Measurements from ENCODE around the gene KIRREL1.
A peak's percentile ranks its signal among the peaks of the same experiment; 100 is the strongest.

KIRREL1 gene

DNA sequence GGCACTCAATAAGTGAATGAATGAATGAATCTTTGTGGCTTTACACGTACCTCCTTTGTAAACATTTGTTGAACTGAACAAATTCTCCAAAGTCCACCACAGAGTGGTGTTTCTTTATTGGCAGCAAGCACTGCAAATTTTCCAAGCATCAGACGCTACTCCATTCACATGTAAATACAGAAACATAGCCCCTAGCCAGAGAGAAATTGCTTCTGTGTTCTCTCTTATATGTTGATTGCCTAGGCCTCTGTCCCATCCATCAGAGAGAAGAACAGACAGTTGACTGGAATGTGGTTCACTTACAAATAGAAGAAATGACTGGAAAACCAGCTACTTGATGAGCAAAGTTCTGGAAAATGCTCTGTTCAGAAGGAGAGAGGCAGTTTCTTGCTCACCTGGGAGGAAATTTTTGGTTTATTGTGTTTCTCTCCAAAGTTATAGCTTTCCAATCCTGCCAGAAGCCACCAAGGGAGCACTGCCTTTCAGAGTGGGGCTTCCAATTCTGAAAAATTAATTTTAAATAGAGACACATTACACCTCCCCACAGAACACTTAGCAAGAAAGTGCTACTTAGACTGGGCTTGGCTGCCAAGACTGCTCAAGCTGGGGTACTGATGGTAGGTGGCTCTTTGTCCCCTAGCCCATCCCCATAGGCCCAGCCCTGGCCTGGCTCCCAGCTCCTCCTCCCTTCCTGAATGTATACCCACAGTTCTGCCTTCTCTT is 18.1 kb upstream of the KIRREL1 start:
- no peak for DNase-seq (ENCODE audit: low read depth in 2 of 2)

DNA sequence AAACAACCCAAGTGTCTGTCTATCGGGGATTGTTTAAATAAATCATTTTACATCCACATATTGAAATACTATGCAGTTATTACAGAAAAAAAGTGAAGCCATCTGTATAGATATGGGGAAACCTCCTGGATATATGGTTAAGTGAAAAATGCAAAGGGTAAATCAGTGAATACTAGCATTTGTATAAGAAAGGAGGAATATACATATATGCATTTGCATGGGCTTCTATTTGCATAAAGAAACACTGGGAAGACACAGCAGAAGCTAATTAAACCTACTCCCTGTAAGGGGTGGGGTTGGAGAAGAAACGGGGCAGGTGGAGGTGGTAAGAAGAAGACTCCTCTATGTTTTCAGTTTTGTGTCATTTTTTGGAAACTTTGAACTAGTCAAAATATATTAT is 16.6 kb upstream of the KIRREL1 start:
- DNase-seq (ENCODE audit: low read depth in 2 of 2): no peak

DNA sequence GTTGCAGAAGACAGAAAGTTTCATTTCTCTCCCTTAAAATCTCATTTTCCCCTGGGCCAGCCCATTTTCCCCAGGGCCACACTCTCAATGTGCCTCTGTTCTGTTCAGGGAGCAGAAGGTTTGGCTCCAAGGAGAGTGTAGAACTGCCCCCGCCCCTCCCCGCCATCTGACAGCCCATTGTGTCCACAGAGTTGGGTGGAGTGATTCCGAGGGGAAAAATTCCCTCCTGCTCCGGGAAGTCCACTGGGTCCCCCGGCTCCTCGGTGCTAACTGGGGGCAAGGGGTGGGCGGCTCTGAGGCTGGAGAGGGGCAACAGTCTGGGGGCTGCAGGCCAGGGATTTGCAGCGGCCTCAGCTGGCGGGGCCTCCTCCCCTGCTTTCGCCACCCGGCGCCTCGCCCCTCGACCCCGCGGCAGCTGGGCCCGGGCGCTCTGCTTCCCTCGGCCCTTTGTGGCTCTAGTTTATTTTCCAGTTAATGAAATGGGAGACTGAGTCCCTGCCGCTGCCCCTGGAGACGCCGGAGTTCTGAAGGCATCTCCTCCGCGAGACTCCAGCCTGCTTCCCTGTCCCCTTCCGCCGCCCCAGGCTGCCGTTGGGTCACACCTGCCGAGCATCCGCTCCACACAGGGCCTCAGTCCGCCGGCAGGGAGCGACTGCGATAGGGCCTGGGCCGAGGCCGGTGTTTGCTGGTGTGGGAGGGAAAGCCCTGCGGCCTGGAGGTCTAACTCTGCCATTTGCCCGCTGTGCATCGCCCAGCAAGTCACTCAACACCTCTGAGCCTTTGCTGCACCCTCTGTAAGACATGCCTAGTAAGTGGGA is 14.7 kb upstream of the KIRREL1 start:
- no peak for DNase-seq (ENCODE audit: low read depth in 2 of 2)

- DNase-seq (ENCODE audit: low read depth in 2 of 2): no peak
Observed at GRCh38 chr1:157982136-157982535, 11.3 kb upstream of the KIRREL1 start.

- no peak for DNase-seq (ENCODE audit: low read depth in 2 of 2)
Observed at GRCh38 chr1:157983787-157984186, 9.7 kb upstream of the KIRREL1 start.

DNA sequence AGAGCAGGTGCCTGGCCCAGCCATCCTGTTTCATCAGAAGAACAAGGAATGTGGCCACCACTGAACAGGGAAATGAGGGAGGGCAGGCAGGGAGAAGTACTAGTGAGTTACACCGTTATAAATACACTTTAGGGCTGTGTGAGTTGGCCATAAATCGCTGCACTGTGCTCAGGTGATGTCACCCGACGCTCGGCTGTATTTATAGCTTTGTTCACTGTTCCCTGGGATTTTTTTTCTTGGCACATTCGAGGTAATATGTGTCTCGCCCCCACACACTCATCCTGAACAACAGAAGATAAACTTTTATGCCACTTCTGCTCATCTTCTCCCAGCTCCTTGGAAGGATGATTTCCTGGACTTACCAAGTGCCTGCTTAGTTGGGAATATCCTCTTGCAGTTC is 9.0 kb upstream of the KIRREL1 start:
- no peak for DNase-seq (ENCODE audit: low read depth in 2 of 2)

GRCh38 chr1:157985473-157985872 is 8.0 kb upstream of the KIRREL1 start:
- no peak for DNase-seq (ENCODE audit: low read depth in 2 of 2)

GRCh38 chr1:157988002-157988401 is 5.4 kb upstream of the KIRREL1 start:
- DNase-seq (ENCODE audit: low read depth in 2 of 2): no peak

- DNase-seq (ENCODE audit: low read depth in 2 of 2): peak in 1 of 2 donors; percentile 13
Observed at GRCh38 chr1:157992031-157992832, 1.2 kb upstream of the KIRREL1 start.

GRCh38 chr1:157992833-157993146 is 655 bp upstream of the KIRREL1 start:
- no peak for DNase-seq (ENCODE audit: low read depth in 2 of 2)

DNA sequence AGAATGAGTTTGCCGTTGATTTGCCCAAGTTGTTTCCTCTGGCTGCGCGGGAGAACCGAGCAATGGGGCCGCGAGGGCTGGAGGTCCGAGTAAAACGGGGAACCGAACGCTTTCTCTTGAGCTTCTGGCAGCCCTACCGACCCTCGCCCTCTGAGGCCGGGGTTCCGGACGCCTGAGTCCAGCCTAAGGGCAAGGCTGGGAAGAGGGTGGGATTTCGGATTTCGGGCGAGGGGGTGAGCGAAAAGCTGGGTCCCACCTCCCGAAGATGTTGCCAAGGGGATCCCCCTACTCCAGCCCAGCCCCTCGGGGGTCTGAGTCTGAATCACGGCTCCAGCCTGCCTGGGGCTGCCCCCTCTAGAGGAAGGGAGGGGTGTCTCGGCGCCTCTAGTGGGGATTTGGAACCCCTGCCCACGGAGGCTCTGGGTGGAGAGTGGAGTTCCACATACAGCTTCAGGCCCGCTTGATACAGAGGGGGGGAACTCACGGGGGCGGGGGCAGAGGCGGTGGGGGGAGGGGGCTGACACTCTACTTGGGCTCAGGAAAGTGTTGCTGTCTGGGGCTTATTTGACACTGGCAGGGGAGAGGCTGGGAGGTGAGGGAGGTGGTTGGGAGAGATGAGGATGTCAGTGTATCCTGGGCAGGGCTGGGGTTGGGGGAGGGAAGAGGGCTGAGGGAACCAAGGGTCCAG is 617 bp downstream of the KIRREL1 start:
- DNase-seq (ENCODE audit: low read depth in 2 of 2): no peak

DNA sequence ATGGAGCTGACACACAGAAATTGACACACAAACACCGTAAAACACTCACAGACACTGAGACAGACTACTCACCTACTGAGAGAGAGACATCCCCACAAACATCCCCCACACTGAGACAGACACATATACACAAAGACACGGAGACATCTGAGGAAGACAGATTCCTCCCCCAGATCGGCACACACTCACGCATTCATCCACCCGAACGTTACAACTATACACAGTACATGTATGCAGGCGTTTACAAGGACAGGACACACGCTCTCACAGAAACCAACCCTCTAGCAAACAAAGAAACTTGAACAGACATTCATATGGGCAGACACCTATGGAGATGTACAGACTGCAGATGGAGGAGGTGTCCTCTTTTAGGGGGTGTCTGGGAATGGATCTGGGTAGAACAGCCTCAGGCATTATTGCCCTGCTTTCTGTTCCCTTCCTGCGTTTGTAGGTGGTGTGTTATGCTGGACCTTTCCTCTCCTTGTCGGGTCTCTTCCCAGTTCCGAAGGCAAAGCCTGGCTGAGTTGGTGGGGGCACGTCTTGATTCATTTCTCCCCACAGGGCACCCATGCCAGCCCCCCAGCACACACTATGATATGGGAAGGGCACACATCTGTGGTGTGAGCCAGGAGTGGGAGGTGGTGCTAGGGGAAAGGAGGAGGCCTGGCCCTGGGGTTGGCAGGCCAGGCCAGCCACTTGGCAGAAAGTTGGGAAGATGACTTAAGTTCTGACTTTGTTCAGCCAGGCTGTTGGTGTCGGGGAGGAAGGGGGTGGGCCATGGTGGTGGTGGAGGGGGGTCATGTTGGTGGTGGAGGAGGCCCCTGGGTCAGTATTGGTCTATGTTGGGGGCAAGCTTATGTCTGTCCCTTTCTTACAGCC is 1.5 kb downstream of the KIRREL1 start:
- DNase-seq (ENCODE audit: low read depth in 2 of 2): no peak

GRCh38 chr1:157995583-157996169 is 2.2 kb downstream of the KIRREL1 start:
- no peak for DNase-seq (ENCODE audit: low read depth in 2 of 2)

GRCh38 chr1:157996433-157996832 is 3.0 kb downstream of the KIRREL1 start:
- no peak for DNase-seq (ENCODE audit: low read depth in 2 of 2)

DNA sequence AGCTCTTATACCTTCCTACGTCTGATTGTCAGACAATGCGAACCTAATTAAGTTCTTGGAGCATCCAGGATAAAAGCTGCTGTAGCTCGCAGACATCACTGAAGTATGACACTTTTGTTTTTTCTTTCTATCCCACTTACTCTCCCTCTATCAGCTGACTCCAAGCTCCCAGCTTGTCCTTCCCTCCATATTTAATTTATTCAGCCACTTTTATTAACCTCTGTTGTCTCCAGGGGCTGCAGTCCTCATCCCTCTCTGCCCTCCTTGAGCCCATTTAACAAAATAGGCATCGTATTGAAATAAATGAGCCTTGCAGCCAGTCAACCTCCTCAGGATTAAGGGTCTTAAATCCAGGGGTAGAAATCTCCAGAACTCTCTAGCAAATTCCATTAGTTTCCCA is 7.1 kb downstream of the KIRREL1 start:
- DNase-seq (ENCODE audit: low read depth in 2 of 2): no peak

DNA sequence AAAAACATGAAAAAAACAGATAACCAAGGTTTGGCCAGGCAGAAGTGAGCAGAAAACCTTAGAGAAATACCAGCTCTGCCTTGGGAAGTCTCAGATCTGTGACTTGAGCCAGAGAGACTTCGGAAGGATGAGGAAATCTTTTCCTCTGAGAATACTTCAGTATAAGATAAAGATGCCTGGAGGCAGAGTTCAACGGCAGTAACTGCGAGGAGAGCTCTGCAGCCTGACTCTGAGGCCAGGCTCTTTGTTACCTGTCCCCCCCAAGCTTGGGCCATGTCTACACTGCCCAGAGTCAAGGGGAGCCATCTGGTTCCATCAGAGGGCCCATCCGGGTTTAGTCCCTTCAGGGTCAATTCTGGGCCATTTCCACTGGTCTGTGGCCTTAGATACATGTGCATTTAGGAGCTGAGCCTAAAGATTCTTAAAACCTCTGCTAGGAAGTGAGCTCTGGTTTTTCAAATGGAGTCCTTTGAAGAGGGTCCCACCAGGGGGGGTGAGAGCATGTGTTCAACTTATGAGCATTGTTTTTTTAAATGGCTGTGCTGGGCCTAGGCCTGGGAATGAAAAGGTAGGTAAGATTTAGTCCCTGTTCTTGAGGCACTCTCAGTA is 8.7 kb downstream of the KIRREL1 start:
- no peak for DNase-seq (ENCODE audit: low read depth in 2 of 2)

- no peak for DNase-seq (ENCODE audit: low read depth in 2 of 2)
Observed at GRCh38 chr1:158002631-158003405, 9.4 kb downstream of the KIRREL1 start.

DNA sequence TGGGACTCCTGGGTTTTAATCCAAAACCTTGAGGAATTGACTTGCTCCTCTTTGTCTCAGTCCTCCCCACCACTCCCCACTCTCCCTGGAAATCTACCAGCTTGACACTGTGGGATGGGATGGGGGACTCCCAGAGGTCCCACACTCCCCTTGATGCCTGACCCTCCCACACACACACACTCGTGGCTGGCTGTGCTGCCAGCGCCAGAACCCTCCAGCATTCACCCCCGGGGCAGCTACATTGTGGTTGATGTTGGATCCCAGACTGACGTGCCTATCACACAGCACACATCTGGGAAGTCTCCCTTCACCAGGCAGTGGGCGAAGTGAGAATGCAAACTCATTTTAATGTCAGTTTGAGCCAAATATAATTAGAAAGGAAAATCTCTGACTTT is 10.0 kb downstream of the KIRREL1 start:
- no peak for DNase-seq (ENCODE audit: low read depth in 2 of 2)

DNA sequence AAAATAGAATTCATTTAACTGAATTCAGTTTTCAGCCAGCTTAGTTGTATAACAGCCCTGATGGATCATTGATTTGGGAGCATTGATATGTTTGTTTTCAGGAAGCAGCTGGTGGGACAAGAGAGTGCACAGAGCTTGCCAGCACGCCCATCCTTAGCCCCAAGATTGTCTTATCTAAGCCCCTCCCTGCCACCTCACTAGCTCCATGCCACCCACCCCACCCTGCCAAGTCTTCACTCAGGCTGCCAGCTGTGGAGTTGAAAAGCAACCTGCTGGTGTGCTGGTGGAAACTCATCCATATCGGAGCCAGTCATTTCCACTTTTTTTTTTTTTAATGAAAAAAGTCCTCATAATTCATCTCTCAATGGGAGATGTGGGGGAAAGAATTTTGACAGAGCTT is 11.8 kb downstream of the KIRREL1 start:
- DNase-seq (ENCODE audit: low read depth in 2 of 2): no peak

Measured in stimulated activated CD8-positive, alpha-beta memory T cell treated with anti-CD3 and anti-CD28 coated beads, Interleukin-7, amount 100 ng/mL, for 1 hour (primary cell).